Esophagus squamous epithelium (tissue), 4 donors: Measurements from ENCODE around the gene ADAMTS12.

ENCODE experiments used
- CTCF ChIP-seq, 6 experiments: fragments of 450-650 bp in 4 of 6; fragments of 200-600 bp in 2 of 6; sonication (generic) in 2 of 6; IDR thresholded peaks; one replicate each; pipeline ENCODE4 v1.5.1; 2016 to 2019; ENCODE audit warnings: antibody characterized with exemption in 6 of 6, mild to moderate bottlenecking in 4 of 6, moderate library complexity in 4 of 6
- POLR2A ChIP-seq, 4 donors: fragments of 450-650 bp; IDR thresholded peaks; one replicate each; pipeline ENCODE4 v1.6.1; 2017; ENCODE audit warnings: antibody characterized with exemption in 4 of 4, mild to moderate bottlenecking in 4 of 4, moderate library complexity in 3 of 4

GRCh38 chr5:33679791-33680190 is 212.0 kb downstream of the ADAMTS12 start:
- TF ChIP-seq POLR2A (IDR thresholded peaks at IDR 0.05) (no peak), CTCF (IDR thresholded peaks at IDR 0.05) (no peak)
